Prostate gland (tissue), 2 donors: ENCODE measurements around the gene PLSCR5.

Source experiments
- POLR2A ChIP-seq: fragments of 450-650 bp; IDR thresholded peaks from one replicate; pipeline ENCODE4 v1.6.1; 2016; ENCODE audit warnings: antibody characterized with exemption, mild to moderate bottlenecking
- POLR2AphosphoS5 ChIP-seq: sonication (generic); formaldehyde crosslinking; IDR thresholded peaks from one replicate; pipeline ENCODE4 v1.6.1; 2017; ENCODE audit warnings: antibody characterized with exemption
- TF ChIP-seq, protein P1 (sequence below), 4 experiments: fragments of 200-600 bp in 2 of 4; fragments of 450-650 bp in 2 of 4; sonication (generic) in 2 of 4; IDR thresholded peaks; 1 replicate in 3 of 4; 2 replicates in 1 of 4; pipeline ENCODE4 v1.5.1; 2016 to 2019; ENCODE audit warnings: antibody characterized with exemption in 4 of 4, mild to moderate bottlenecking in 2 of 4, moderate library complexity in 2 of 4

DNA sequence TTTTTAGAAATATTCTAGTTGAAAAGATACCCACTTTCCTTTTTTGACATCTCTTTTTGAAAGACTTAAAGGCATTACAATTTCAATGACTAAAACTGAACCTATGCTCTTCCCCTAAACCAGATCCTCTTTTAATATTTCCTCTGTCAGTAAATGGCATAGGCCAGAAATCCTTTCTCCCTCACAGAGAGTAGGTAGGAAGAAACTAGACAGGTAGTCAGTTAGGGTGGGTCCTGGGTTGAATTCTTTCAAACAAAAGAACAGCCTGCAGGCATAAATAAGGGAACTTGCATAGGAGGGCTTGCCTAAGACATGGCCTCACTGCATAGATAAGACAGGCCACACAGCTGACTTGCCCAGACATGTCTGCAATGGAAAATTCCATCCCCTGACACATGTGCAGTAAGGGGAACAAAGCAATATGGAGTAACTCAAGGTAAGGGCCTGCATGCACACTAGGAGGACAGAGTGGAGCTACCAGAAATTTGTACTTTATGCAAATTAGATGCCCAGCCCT is 23.1 kb downstream of the PLSCR5 start:
- no peak for TF ChIP-seq POLR2A
- TF ChIP-seq, protein P1, sequence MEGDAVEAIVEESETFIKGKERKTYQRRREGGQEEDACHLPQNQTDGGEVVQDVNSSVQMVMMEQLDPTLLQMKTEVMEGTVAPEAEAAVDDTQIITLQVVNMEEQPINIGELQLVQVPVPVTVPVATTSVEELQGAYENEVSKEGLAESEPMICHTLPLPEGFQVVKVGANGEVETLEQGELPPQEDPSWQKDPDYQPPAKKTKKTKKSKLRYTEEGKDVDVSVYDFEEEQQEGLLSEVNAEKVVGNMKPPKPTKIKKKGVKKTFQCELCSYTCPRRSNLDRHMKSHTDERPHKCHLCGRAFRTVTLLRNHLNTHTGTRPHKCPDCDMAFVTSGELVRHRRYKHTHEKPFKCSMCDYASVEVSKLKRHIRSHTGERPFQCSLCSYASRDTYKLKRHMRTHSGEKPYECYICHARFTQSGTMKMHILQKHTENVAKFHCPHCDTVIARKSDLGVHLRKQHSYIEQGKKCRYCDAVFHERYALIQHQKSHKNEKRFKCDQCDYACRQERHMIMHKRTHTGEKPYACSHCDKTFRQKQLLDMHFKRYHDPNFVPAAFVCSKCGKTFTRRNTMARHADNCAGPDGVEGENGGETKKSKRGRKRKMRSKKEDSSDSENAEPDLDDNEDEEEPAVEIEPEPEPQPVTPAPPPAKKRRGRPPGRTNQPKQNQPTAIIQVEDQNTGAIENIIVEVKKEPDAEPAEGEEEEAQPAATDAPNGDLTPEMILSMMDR (IDR thresholded peaks at IDR 0.05) = no peak
- no peak for TF ChIP-seq POLR2AphosphoS5
